ENCODE data around the gene MRPL18.
"Not testable (repeated sequence)": the region's sequence is repeated elsewhere in the genome, so short reads cannot be mapped to it uniquely, and the experiment has no call there.

Gene MRPL18

DNA sequence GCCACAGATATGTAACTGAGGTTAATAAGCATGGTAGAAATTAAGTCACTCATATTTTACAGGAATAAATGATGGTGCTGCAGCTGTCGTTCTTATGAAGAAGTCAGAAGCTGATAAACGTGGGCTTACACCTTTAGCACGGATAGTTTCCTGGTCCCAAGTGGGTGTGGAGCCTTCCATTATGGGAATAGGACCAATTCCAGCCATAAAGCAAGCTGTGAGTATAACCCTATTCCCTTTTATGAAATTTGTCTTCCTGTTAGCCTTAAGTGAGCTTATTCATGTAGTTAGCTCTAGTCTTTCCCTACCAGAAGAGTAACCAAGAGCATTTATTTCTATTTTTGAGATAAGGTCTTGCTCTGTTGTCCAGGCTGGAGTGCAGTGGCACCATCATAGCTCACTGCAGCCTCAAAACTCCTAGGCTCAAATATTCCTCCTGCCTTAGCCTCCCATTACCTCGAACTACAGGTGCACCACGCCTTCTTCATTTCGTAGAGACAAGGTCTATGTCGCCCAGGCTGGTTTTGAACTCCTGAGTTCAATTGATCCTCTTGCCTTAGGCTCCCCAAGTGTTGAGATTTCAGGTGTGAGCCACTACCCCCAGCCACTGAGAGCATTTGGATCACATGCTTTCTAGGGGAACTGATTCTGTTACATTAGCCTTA is 12.9 kb upstream of the MRPL18 start:
- DNase-seq, result no peak

DNA sequence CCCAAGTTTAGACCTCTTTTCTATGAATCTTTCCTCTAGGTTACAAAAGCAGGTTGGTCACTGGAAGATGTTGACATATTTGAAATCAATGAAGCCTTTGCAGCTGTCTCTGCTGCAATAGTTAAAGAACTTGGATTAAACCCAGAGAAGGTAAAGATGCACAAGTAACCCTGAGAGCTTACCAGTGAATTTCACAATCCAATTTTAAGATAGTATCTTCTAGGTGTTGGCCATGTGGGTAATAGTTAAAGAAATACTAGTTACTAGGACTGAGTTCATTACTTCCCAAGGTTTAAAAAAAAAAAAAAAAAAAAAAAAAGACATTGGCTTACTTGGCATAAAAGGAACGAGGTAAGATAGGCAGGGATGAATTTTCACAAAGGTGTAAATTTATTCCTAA is 12.1 kb upstream of the MRPL18 start:
- DNase-seq, result no peak

DNA sequence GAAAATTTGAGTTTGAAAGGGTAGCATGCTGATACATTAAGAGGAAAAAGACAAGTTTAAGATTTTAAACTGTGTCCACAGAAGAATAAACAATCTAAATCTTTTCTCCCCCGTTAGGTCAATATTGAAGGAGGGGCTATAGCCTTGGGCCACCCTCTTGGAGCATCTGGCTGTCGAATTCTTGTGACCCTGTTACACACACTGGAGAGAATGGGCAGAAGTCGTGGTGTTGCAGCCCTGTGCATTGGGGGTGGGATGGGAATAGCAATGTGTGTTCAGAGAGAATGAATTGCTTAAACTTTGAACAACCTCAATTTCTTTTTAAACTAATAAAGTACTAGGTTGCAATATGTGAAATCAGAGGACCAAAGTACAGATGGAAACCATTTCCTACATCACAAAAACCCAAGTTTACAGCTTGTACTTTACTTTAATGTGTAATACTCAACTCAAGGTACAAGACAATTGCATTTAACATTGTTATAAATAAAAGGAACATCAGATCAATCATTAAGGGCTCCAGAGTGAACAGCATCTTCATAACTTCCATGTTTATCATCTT is 11.6 kb upstream of the MRPL18 start:
- no peak for DNase-seq

DNA sequence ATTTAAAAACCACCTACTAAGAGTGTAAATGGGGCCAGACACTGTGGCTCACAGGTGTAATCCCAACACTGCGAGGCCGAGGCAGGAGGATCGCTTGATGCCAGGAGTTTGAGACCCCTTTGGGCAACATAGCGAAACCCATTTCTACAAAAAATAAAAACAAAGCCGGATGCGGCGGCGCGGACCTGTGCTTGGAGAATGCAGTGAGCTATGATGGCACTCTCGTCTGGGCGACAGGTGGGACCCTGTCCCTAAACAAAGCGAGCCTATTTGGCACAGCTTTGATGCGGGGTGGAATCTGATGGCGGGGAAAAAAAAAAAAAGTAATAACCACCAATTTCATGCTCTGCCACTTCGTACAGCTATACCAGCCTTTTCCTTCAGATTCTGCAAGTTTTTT is 2.0 kb upstream of the MRPL18 start:
- DNase-seq, result no peak

DNA sequence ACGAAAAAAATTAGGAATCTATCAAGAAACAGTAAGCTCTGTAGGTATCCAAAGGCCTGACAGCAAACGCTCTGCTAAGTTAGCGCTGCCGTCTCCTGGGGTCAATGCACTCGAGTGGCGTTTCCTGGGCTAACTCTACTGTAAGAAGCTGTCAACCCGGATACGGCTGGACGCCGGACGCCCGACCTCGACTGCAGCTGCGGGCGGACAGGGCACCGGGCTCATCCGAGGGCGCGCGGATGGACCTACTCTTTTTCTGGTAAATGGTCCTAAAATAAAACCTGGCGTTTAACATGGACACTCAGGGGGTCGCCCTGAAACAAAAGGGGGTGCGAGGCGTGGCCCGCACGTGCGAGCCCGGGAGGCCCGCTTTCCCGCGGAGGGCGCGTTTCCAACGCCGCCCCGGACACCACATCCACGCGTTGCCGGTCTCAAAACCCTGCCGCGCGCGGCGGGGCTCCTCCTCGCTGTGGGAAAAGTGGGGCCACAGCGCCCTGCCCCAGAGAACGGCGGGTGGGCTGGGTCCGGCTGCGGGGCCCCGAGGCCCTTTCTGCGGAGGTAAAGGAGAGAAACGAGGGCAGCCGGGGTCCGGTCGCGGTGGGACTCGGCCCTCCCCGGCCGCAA is 1.4 kb upstream of the MRPL18 start:
- DNase-seq, result peak; percentile 7

DNA sequence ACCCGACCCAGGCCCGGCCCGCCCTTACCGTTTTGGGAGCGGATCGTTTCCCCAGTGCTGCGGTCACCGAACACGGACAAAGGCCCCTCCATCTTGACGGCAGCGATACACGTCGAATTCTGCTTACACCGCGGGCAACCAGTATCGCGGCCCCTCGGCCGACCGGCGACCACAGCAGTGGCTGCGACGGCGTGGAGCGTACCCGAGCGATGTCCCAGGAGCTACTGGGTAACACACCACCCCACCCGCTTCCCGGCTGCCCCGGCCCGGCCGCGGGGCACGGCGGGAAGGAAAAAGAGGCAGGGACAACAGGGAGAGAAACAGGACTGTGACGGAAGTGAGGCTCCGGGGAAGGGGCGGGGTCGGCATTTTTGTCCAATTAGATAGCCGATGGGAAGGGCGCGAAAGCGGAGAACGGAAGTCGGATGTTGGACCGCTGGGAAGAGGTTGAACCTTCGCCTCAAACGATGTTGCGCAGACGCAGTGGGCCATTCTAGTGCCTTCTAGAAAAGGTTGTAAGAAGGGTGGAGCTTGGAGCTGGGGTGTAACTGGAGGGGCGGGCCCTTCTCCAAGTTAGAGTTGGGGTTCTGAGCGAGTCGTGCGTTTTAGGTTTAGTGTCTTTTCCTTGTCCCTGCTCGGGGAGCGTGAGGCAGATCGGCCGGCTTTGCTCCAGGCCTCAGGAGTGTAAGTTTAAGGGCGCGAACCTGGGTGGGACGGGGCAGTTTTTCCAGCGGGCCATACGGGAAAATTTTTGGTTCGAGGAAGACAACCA is 704 bp upstream of the MRPL18 start, which contains the start of gene TCP1:
TSS of gene TCP1 (minus strand) at position 226 of the 772 bp plus-strand sequence. CDS start at position 92, 134 bp downstream.
- peak; percentile 99 for DNase-seq

DNA sequence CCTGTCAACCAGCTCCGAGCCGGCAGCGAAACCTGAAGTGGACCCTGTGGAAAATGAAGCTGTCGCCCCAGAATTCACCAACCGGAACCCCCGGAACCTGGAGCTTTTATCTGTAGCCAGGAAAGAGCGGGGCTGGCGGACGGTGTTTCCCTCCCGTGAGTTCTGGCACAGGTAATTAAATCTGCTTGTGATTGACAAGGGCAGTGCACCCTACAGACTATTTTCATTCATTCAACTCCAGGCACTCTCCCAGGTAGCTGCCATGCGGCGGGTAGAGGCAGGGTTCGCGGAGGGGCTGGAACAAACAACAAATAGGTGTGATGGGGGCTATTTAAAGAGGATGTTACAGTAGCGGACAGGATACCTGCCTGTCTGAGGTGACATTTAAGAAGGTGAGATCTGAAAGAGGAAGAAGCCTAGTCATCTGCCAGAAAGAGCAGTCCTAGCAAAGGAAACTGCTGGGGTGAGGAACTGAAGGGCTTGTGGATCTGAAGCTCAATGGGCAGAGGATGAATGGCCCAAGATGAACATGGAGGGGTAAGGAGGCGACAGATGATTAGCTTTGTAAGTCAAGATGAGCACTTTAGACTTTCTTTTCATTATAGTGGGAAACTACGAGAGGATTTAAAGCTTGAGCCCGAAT is 810 bp downstream of the MRPL18 start:
- peak; percentile 6 for DNase-seq

DNA sequence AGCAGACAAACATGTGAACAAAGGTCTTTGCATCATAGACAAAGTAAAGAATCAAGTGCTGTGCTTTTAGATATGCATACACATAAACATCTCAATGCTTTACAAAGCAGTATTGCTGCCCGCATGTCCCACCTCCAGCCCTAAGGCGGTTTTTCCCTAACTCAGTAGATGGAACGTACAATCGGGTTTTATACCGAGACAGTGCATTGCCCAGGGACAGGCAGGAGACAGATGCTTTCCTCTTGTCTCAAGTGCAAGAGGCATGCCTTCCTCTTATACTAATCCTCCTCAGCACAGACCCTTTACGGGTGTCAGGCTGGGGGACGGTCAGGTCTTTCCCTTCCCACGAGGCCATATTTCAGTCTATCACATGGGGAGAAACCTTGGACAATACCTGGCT is 4.7 kb downstream of the MRPL18 start:
- not testable (repeated sequence) for DNase-seq

DNA sequence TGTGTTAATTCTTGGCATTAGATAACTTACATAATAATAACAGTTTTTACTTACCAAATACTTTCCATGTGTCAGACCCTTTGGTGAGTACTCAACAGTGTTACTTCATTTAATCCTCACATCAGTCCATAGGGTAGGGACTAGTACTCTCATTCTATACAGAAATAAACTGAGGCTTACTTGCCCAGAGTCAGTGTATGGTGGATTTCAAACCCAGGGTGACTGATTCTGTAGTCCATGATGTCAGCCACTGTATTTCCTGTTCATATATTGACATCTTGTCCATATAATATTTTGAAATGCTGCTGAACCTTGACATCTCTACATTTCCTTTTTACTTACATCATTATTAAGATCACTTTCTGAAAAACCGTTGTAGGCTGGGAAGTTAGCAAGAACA is 7.3 kb downstream of the MRPL18 start:
- no peak for DNase-seq

DNA sequence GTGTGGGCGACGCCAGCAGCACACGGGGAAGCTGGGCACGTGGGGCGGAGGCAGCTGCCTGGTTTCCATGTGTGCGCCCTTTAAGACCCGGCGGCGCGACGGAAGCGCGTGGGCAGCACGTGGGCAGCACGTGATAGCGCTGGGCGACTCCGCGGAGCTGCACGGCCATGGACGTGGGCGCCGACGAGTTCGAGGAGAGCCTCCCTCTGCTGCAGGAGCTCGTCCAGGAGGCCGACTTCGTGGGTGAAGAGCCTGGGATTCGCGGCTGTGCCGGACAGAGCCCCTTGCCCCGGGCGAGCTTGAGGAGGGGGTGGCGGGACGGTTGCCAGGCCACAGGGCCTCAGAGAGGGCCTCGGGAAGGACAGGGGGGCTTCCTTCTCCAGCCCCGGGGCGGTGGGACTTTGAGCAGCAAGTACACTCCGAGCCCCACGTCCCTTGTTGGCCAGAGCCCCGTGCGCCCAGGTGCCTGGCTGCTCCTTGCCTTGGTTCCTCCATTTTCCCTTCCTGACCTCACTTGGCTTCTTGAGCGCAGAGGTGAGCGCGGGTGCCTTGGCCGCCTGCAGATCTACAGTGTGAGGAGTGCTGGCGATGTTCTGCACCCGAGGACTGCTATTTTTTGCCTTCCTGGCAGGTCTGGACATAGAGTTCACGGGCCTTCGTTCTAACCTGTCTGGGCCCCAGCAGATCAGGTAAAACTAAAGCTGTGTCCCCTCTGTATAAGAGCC is 10.0 kb downstream of the MRPL18 start, which contains the start of gene PNLDC1:
TSS of gene PNLDC1 (plus strand) at position 136 of the 725 bp plus-strand sequence. CDS start at position 168, 32 bp downstream.
- no peak for DNase-seq

DNA sequence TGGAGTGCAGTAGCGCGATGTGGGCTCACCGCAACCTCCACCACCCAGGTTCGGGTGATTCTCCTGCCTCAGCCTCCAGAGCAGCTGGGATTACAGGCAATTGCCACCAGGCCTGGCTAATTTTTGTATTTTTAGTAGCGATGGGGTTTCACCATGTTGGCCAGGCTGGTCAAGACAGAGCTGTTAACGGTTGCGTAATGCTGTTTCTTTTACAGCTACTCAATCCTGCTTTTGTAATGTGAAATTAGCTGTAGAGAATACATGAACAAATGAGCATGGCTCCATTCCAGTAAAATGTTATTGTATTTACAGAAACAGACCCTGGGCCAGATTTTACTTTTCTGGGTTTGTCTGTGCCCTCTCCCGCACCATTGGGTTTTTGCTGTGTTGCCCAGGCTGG is 11.7 kb downstream of the MRPL18 start:
- DNase-seq, result no peak

DNA sequence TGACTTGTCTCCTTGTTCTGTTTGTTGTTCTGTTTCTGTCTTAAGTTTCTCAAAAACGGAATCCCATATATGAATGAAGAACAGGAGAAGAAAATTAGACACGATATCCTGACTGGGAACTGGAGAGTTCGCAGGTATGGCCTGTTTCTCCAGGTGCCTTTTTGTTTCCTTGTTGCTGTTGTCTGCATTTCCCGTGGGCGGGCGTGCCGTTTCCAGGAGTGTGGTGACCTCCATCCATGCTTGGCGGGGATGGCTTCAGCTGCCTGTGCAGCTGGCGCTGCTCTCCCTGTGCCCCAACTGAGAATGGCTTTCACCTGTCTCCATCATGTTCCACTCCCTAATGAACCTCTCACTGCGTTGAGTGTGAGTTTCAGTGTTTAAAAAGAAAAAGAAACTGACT is 14.2 kb downstream of the MRPL18 start:
- DNase-seq, result no peak

DNA sequence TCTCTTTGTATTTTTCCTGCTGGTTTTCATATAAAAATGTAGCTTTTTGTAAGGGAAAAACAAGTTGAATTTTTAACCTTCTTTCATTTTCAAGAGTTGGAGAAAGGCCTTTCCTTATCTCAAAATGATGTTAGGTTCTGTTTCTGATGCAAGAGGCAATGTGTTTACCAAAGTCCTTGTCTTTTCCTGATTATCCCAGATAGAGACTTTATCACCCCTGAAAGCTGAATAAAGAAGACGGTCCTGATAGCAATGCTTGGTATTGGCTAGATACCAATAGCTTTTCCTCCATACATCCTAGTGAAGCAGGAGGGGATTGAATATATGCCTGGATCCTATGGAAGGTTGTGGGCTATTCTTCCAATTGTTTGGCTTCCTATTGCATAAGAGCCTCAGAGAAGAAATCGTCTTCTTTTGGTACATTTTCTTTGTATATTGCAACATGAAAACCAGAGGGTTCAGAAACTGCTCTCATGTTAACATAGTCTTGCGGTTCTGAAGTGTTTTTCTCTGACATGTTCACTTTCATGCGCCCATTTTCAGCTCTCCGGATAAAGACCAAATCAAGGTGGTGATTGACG is 15.3 kb downstream of the MRPL18 start:
- DNase-seq, result no peak

DNA sequence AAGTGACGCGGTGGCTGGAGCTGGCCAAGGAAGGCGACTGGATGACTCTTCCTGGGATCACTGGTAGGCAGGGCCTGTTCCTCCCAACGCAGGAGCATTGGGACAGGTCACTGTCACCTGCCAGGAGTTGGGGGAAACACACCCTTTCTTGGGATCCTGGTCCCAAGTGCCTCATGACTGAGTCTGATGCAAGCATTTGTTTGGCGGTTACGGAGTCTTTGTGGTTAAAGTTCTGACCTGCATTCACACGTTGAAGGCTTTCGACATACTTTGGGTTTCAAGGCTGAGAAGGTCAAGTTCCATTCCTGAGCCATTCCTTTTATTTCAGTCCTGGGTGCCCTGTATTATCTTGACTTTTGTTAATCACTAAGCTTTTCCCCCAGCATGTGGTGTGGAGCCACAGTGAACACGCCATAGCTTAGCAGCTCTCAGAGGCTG is 15.8 kb downstream of the MRPL18 start:
- no peak for DNase-seq

DNA sequence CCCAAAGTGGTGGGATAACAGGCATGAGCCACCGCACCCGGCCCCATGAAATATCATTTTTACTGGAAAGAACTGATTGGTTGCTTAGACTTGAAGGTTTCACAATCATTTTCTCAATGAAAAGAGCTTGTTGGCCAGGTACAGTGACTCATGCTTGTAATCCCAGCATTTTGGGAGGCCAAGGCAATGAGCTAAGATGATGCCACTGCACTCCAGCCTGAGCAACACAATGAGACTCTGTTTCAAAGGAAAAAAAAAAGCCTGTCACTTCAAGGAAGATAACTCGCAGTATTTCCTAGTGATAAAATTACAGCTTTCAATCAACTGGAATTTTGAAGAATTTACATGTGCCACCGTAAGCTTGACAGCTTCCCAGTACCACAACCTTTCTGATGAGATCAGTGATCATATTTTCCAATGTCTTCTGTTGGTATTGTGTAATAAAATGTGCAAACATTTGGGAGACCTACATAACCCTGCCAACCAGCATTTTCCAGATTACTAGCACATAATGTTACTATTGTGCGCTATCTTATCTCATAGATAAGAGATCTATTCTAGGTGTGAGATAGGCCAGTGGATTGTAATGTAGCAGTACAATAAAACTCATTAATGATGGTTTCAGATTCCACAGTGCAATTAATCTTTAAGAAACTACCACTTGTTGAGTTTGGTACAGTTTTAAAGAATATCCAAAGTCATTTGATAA is 17.0 kb downstream of the MRPL18 start:
- DNase-seq, result no peak

DNA sequence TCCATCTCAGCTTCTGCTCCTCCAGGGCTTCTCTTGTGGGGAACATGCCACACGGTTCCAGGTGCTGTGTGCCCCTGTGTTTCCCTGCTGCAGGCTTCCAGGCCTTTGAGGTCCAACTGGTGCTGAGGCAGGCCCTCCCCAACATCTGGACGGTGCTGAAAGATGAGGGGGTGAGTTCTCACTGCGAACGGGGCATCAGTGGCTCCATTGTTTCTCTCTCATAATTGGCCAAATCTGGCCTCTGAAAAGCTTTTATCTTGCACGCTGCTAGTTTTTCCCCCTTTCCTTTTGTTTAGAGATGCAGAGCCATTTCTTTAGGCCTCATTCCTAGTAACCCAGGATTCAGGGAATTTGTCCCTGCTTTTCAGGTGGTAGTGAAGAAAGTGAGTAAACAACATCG is 18.4 kb downstream of the MRPL18 start:
- DNase-seq, result no peak

DNA sequence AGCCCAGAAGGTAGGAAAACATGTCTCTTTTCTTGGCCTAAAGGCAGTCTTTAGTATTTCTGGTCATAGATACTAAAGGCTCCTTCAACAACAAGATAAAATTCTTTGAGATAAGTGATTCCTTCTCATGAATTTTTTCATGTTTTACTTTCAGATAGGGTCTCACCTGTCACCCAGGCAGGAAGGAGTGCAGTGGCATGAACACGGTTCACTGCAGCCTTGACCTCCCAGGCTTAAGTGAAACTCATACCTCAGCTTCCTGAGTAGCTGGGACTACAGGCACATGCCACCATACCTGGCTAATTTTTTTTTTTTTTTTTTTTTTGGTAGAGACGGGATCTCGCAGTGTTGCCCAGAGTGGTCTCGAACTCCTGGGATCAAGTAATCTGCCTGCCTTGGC is 18.9 kb downstream of the MRPL18 start:
- DNase-seq, result no peak

DNA sequence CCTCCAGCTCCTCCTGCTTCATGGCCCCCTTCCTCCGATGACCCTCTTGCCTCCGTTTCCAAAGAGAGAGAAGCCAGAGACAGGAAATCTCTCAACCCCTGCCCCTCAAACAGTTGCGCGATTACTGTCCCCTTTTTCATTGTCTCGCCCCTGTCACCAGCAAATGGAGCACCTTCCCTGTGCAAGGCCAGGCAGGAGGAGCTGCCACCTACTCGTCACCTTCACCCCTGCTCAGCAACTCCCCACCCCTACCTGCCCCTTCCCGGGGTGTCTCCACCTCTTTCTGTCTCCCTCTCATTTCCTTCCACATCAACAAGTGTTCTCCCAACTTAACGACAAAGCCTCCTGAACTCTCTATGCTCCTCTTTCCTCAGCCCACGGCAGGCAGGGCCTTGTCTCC is 23.5 kb downstream of the MRPL18 start:
- no peak for DNase-seq

DNA sequence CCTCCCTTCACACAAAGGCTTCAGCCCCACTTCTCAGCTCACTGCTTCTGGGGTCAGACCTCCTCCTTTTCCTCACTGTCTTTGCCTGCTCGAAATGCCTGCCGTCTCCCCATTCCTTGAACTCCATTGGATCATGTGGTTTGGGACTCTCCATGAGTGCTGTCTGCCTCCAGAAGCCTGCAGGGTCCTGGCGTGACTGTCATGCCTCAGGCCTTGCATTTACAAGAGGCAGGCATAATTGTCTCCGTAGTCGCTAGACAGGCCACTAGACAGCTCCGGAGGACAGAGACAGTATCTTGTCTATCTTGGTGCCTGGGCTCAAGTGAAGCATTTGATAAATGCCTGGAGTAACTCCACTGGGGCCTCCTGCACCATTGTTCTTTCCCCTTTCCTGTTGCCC is 25.1 kb downstream of the MRPL18 start:
- DNase-seq, result no peak

DNA sequence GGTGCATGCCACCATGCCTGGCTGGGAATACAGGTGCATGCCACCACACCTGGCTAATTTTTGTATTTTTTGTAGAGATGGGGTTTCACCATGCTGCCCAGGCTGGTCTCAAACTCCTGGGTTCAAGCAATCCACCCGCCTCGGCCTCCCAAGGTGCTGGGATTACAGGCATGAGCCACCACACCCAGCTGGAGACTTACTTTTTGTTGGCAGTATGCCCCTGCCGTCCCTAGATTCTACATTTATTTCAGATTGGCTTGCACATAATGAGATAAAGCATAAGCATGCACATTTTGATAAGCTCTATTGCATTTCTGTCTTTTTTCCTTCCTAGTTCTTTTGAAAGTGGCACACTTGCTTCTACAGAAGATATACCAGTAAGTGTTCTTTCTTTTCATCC is 26.5 kb downstream of the MRPL18 start:
- not testable (repeated sequence) for DNase-seq
